Astrocyte (in vitro differentiated cells and primary cell): Measurements from ENCODE around the gene EGFL6. TPM values are rescaled to one million over a fixed set of nuclear protein-coding genes. Genes with fewer than 3 reads are reported as not detected.

Source experiments
- DNase-seq: peaks from one replicate; pipeline ENCODE4 v3.0.0-alpha.2; 2010; ENCODE audit warnings: low read depth
- FAIRE-seq: peaks from 2 replicates; lab custom pipeline; 2011; peaks lifted over from hg19 to GRCh38; lab: Jason Lieb, UNC
- H2AFZ ChIP-seq: 2 replicates; pipeline ENCODE4 v1.6.0; 2012; ENCODE audit warnings: low read depth, low read length, inconsistent platforms
- H3K27ac ChIP-seq: 2 replicates; pipeline ENCODE4 v1.5.1; 2011; ENCODE audit warnings: low read depth, low read length, inconsistent platforms
- H3K27me3 ChIP-seq: 2 replicates; pipeline ENCODE4 v1.6.0; 2011; ENCODE audit warnings: low read length, inconsistent platforms; ENCODE audit not compliant: insufficient read depth
- H3K36me3 ChIP-seq: 2 replicates; pipeline ENCODE4 v1.5.1; 2011; ENCODE audit warnings: low read length, inconsistent platforms; ENCODE audit not compliant: insufficient read depth
- H3K4me1 ChIP-seq: 2 replicates; pipeline ENCODE4 v1.5.1; 2011; ENCODE audit warnings: low read length, inconsistent platforms; ENCODE audit not compliant: insufficient read depth
- H3K4me2 ChIP-seq: 2 replicates; pipeline ENCODE4 v1.6.0; 2012; ENCODE audit warnings: low read length, inconsistent platforms
- H3K4me3 ChIP-seq: 2 replicates; pipeline ENCODE4 v1.5.1; 2011; ENCODE audit warnings: low read depth, mild to moderate bottlenecking, low read length, inconsistent platforms; ENCODE audit not compliant: insufficient read depth
- H3K79me2 ChIP-seq: 2 replicates; pipeline ENCODE4 v1.6.0; 2012; ENCODE audit warnings: mild to moderate bottlenecking, low read length, inconsistent platforms; ENCODE audit not compliant: insufficient read depth
- H3K9ac ChIP-seq: 2 replicates; pipeline ENCODE4 v1.6.0; 2012; ENCODE audit warnings: mild to moderate bottlenecking, low read length, inconsistent platforms
- H3K9me3 ChIP-seq: 2 replicates; pipeline ENCODE4 v1.5.1; 2012; ENCODE audit warnings: low read depth, mild to moderate bottlenecking, low read length, inconsistent platforms; ENCODE audit not compliant: insufficient read depth
- H4K20me1 ChIP-seq: 2 replicates; pipeline ENCODE4 v1.6.0; 2012; ENCODE audit warnings: low read length, inconsistent platforms; ENCODE audit not compliant: insufficient read depth
- H3K27ac Mint-ChIP-seq: one replicate; pipeline ENCODE4 v1.8.0; 2021; ENCODE audit warnings: mild to moderate bottlenecking, mixed read lengths; ENCODE audit not compliant: unreplicated experiment
- H3K27me3 Mint-ChIP-seq: one replicate; pipeline ENCODE4 v1.8.0; 2021; ENCODE audit warnings: low read depth, mixed read lengths; ENCODE audit not compliant: unreplicated experiment
- H3K36me3 Mint-ChIP-seq: one replicate; pipeline ENCODE4 v1.8.0; 2021; ENCODE audit warnings: low read depth, mixed read lengths; ENCODE audit not compliant: unreplicated experiment
- H3K4me1 Mint-ChIP-seq: one replicate; pipeline ENCODE4 v1.8.0; 2021; ENCODE audit warnings: low read depth, mixed read lengths; ENCODE audit not compliant: unreplicated experiment
- H3K4me3 Mint-ChIP-seq: one replicate; pipeline ENCODE4 v1.8.0; 2021; ENCODE audit warnings: mild to moderate bottlenecking, moderate library complexity, mixed read lengths; ENCODE audit not compliant: unreplicated experiment
- H3K9me3 Mint-ChIP-seq: one replicate; pipeline ENCODE4 v1.8.0; 2021; ENCODE audit warnings: mild to moderate bottlenecking, mixed read lengths; ENCODE audit not compliant: unreplicated experiment
- EZH2 ChIP-seq: IDR thresholded peaks from 2 replicates; pipeline ENCODE4 v1.6.1; 2012; ENCODE audit warnings: mild to moderate bottlenecking, low read length, inconsistent platforms; ENCODE audit not compliant: insufficient read depth
- total RNA-seq: library from RNA; stranded (reverse); gene quantifications from 2 replicates; pipeline ENCODE4 v1.2.1, GENCODE V29; 2021
- TF ChIP-seq, protein P1 (sequence below): IDR thresholded peaks from 2 replicates; pipeline ENCODE4 v1.5.1; 2011; ENCODE audit warnings: low read depth, mild to moderate bottlenecking, inconsistent platforms, low read length, moderate library complexity; ENCODE audit not compliant: insufficient read depth

EGFL6 gene
- total RNA-seq, 1 donor from 2014 or later, result 0.18 TPM

DNA sequence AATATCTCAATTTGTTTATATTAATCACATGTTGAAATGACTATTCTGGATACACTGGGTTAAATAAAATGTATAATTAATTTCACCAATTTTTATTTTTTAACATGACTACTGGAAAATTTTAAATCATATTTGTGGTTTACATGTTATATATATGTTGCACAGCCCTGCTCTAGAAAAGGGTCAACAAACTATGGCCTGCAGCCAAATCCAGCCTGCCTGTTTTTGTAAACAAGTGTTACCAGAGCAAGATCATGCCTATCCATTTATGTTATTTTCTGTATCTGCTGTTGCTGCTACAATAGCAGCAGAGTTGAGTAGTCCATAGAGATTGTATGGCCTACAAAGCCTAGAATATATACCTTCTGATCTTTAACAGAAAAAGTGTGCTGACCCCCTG is 84.7 kb downstream of the EGFL6 start:
- H4K20me1 ChIP-seq, result no peaks in the 10 kb centered on the region
- no peak overlapping the region for H3K27ac Mint-ChIP-seq
- H3K9me3 ChIP-seq, result no peaks in the 10 kb centered on the region
- no peak overlapping the region for H3K4me3 ChIP-seq
- no peaks in the 10 kb centered on the region for H3K36me3 ChIP-seq
- TF ChIP-seq EZH2, result no peak
- TF ChIP-seq, protein P1, sequence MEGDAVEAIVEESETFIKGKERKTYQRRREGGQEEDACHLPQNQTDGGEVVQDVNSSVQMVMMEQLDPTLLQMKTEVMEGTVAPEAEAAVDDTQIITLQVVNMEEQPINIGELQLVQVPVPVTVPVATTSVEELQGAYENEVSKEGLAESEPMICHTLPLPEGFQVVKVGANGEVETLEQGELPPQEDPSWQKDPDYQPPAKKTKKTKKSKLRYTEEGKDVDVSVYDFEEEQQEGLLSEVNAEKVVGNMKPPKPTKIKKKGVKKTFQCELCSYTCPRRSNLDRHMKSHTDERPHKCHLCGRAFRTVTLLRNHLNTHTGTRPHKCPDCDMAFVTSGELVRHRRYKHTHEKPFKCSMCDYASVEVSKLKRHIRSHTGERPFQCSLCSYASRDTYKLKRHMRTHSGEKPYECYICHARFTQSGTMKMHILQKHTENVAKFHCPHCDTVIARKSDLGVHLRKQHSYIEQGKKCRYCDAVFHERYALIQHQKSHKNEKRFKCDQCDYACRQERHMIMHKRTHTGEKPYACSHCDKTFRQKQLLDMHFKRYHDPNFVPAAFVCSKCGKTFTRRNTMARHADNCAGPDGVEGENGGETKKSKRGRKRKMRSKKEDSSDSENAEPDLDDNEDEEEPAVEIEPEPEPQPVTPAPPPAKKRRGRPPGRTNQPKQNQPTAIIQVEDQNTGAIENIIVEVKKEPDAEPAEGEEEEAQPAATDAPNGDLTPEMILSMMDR, result no peak
- FAIRE-seq (no peak), DNase-seq (no peak)
- no peak overlapping the region for H3K9ac ChIP-seq
- no peaks in the 10 kb centered on the region for H3K9me3 Mint-ChIP-seq
- no peak overlapping the region for H3K27ac ChIP-seq
- no peaks in the 10 kb centered on the region for H3K79me2 ChIP-seq
- peaks cover 8% of the 10 kb centered on the region for H3K4me1 Mint-ChIP-seq
- H3K27me3 ChIP-seq, result no peaks in the 10 kb centered on the region
- peaks cover 4% of the 10 kb centered on the region for H3K4me1 ChIP-seq
- no peak overlapping the region for H2AFZ ChIP-seq
- no peaks in the 10 kb centered on the region for H3K27me3 Mint-ChIP-seq
- peak overlapping the region; percentile 87 for H3K4me2 ChIP-seq
- H3K4me3 Mint-ChIP-seq, result peak overlapping the region; percentile 89
- no peaks in the 10 kb centered on the region for H3K36me3 Mint-ChIP-seq

DNA sequence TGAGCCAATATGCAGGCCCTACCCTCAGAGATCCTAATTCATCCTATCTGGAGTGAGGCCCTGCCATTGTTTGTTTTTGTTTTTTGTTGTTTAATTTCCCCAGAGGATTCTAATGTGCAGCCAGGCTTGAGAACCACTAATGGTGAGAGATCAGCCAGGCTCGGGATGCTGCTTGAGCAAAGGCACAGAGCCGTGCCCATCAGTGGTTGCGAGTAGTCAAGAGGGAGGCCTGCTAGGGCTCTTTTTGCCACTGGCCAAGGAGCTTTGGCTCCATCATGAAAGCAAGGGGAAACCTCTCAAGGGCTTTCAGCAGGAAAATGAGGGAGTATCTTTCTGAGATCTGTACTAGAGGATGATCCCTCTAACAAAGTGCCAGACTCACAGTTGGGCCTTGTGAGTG is 86.3 kb downstream of the EGFL6 start:
- Histone ChIP-seq H3K9ac (no peak overlapping the region), H2AFZ (no peak overlapping the region), H3K27ac (no peak overlapping the region), H3K4me3 (no peak overlapping the region), H3K27me3 (no peaks in the 10 kb centered on the region), H3K36me3 (no peaks in the 10 kb centered on the region), H3K4me2 (no peak overlapping the region), H3K79me2 (no peaks in the 10 kb centered on the region), H4K20me1 (no peaks in the 10 kb centered on the region), H3K4me1 (peaks cover 4% of the 10 kb centered on the region), H3K9me3 (no peaks in the 10 kb centered on the region)
- Mint-ChIP-seq H3K27me3 (no peaks in the 10 kb centered on the region), H3K4me3 (no peak overlapping the region), H3K4me1 (peaks cover 8% of the 10 kb centered on the region), H3K36me3 (no peaks in the 10 kb centered on the region), H3K27ac (no peak overlapping the region), H3K9me3 (no peaks in the 10 kb centered on the region)
- FAIRE-seq (no peak), DNase-seq (no peak)
- no peak for TF ChIP-seq EZH2
- TF ChIP-seq, protein P1, result no peak

DNA sequence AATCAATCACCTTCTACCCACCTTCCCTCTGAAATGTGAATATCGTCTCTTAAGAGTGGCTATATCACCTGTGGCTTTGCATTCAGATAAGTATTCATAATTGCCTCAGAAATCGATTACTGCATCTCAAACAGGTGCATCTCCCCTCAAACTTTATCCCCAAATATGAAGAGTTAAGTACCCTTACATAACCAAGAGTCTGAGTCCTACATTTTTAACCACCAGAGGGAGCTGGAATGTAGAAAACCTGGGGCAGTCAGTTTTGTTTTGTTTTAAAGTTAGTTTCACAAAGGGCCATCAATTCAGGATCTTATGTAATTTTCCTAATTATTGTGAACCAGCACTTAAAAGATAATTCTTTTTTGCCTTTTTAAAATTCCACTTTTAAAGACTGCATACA is 89.2 kb downstream of the EGFL6 start:
- FAIRE-seq (peak; percentile 98), DNase-seq (no peak)
- Histone ChIP-seq H3K4me2 (peak overlapping the region; percentile 32), H3K79me2 (no peaks in the 10 kb centered on the region), H3K9ac (peak overlapping the region; percentile 17), H2AFZ (no peak overlapping the region), H3K9me3 (no peaks in the 10 kb centered on the region), H3K27me3 (no peaks in the 10 kb centered on the region), H3K4me3 (no peak overlapping the region), H3K36me3 (no peaks in the 10 kb centered on the region), H3K27ac (no peak overlapping the region), H4K20me1 (no peaks in the 10 kb centered on the region), H3K4me1 (no peaks in the 10 kb centered on the region)
- TF ChIP-seq, protein P1, result peak; percentile 39
- TF ChIP-seq EZH2, result no peak
- Mint-ChIP-seq H3K27ac (no peak overlapping the region), H3K4me1 (peaks cover 4% of the 10 kb centered on the region), H3K36me3 (peaks cover 5% of the 10 kb centered on the region), H3K9me3 (no peaks in the 10 kb centered on the region), H3K27me3 (no peaks in the 10 kb centered on the region), H3K4me3 (no peak overlapping the region)
